ENCODE results near the gene GCC2. TPM values are rescaled to one million over a fixed set of nuclear protein-coding genes. Genes with fewer than 3 reads are reported as not detected.
"Not testable (repeated sequence)": the region's sequence is repeated elsewhere in the genome, so short reads cannot be mapped to it uniquely, and the experiment has no call there.

The GCC2 gene
- total RNA-seq, 1 experiment from 2014 or later = 12.9 TPM

DNA sequence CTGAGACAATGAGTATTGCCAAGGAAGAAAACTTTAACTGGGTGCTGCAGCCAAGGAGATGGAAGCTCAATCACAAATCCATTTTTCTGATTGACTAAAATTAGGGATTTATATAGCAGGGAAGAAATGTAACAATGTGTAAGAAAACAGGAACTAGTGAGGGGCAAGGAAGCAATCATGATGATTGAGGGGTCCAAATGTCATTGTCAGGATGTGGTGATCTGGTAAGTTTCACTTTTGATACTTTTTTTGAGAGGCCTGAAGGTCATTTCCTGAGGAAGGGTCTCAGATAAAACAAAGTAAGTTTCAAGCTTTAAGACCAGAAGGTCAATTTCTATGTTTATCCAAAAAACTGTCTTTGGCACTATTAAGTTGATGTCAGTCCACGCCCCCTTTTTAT, 12.0 kb upstream of the GCC2 start:
- no peak for DNase-seq (ENCODE audit: low read depth)

DNA sequence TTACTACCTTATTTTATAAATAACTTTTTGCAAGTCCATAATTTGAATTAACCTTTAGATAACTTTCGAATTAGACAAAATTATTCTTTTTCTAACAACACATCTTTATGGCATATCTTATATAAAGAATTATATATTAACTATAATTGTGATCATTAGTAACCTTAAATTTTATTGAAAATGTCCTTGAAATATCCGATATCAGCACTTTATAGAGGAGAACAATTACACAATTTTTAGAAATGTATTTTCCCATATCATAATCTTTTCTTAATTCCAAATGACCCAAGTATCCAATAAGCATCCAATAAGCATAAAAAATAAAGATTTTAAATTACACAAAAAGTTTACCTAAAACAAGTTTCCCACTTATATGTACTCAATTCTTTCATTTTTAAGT, 7.3 kb upstream of the GCC2 start:
- no peak for DNase-seq (ENCODE audit: low read depth)

DNA sequence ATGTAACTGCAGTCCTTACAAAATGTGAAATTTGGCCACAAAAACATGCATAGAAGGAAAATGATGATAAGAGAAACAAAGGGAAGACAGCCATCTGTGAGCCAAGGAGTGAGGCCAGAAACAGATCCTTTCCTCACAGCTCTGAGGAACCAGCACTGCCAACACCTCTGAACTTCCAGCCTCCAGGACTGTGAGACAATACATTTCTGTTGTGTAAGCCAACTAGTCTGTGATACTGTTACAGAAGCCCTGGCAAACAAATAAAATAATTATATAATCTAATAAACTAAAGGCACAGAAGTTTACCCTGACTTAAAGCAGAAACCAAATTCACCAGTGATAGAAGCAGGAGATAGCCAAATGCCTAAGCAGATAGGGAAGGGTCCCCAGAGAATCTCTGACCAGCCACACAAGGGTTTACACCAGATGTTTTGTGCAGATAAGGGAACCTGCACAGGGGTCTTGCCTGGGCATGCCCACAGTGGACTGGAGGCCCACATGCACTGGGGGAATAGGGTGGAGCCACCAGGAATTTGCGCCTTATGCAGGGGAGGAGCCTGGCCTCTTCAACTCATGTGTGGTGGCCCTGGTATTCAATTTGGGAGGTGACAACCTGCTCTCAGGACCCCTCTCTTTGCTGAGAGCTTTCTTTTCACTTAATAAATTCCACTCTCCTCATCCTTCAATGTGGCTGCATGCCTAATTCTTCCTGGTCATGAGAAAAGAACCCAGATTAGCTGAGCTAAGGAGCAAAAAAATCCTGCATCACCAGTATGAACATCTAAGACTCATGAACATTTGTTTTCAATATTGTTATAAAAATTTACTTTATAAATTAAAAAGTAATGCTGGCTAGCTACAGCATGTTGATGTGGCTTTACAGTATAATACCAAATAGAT, 3.8 kb upstream of the GCC2 start:
- no peak for DNase-seq (ENCODE audit: low read depth)

DNA sequence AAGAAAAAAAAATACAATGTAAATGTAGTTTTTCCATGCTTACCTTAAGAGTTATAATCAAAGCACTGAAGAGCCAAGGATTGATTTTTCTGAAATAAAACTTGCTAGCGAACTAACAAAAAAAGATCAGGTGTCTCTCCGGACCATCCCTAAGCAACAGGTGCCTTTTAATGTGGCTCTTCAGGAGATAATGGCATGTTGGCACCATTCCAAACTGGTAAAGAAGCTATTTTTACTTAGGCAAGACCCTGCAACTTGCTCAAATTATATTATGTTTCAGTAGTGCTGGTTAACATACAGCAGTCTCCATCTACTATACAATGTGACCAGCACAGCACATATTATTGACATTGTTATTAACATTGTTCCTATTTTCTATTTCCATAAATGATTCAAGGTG, 2.3 kb upstream of the GCC2 start:
- no peak for DNase-seq (ENCODE audit: low read depth)

DNA sequence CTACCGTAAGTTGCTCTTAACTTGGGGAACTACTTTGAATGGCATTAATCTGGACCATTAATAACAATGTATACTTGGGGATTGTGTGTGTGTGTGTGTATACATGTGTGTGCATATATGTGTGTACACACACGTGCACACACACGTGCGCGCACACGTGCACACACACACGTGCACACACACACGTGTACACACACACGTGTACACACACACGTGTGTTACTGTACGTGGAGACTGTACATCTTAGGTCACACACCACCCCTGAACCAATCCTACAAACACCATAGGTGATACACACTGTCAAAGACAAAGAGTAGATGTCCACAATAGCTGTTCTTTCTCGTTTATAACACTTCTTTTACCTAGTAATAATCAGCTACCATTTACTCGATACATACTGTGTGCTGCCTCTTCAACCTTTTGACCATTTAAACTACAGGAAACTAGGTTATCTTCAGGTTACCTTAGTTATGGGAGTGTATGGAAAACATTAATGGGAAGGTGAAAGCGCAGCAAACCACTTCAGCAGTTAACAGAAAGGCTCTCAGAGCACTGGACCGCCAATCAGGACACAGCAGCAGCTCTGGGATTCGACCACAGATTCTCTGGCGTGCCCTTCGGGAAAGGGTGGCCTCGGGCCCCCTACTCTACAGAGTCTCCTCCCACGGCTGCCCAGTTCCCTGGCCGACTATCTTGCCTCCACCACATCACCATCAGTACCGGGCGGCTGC, 894 bp upstream of the GCC2 start:
- DNase-seq (ENCODE audit: low read depth) = no peak

DNA sequence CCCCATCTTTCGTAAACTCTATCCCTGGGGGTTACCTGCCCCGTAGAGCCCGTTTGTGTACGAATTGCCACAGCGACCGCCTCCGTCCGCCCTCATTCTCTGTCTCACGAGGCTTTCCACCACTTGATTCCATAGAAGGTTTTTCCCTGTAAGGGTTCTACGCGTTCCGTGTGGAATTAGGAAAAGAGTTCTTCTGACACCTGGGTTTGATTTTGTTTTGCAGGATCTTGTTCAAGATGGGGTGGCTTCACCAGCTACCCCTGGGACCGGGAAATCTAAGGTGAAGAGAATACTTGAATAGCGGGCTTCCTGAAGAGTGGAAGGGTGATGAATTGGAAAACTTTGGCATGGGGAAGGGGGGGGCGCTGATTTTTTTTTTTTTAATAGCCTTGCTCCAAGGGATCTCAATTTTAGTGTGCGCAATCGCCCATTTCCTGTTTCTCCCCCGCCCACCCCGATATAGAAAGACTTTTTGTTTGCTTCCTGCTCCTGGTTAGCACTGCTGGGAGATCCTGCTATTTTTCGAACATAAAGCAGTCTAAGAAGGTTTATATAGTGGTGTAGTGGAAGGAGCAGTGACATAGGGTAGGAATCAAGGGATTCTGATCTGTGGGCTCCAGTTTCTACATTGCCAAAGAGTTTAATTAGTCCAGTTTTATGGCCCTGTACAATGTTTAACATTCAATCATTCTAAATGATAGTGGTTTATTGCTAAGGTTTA, 564 bp downstream of the GCC2 start:
- DNase-seq (ENCODE audit: low read depth) = peak; percentile 25

DNA sequence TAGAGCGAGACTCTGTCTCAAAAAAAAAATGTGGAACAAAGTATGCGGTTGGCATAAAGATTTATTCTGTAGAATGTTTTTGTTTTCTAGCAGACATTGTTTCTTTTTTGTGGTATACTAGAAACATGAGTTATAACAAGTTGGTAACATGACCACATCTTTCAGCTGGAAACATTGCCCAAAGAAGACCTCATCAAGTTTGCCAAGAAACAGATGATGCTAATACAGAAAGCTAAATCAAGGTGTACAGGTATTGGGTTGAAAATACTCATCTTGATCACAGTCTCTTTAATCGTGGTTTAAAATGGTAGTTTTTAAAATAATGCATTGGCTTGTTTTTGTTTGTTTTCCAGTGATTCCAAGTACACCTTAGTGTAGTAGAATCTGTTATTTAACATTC, 1.9 kb downstream of the GCC2 start:
- DNase-seq (ENCODE audit: low read depth) = no peak

DNA sequence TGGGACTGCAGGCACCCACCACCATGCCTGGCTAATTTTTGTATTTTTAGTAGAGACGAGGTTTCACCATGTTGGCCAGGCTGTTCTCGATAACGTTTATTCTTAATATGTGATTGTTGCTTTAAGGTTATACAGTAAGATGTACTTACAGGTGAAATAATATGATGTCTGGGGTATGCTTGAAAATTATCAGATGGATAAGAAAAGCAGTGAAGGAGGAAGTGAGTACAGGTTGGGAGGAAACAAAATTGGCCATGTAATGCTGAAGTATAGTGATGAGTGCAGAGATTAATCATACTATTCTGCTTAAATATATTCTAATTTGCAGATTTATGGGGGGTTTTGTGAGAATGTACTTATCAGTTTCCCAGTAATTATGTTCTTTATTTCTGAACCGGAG, 3.0 kb downstream of the GCC2 start:
- DNase-seq (ENCODE audit: low read depth) = no peak

DNA sequence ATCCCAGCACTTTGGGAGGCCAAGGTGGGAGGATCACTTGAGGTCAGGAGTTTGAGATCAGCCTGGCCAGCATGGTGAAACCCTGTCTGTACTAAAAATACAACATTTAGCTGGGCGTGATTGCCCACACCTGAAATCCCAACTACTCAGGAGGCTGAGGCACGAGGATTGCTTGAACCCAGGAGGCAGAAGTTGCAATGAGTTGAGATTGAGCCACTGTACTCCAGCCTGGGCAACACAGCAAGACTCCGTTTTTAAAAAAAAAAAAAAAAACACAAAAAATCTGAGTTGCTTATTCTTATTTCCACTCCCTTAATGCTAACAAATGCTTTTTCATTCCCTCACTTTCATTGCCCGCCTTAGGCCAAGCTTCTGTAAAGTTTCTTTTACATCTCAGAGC, 4.5 kb downstream of the GCC2 start:
- not testable (repeated sequence) for DNase-seq (ENCODE audit: low read depth)

DNA sequence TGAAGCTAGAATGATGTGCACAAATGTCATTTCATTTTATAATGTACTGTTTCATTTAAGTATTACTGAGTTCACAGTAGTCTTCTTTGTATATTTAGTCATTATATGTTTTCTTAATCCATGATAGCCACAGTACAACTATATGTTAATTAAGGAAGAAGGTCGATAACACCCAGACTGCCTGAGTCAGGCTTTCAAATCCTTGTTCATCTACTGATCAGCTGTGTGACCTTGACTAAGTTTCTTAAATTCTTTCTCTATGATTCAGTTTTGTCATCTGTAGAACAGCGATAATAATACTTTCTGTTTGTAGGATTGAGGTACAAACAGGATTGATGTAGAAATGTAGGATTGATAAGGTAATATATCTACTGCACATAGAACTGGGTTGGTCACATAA, 5.4 kb downstream of the GCC2 start:
- DNase-seq (ENCODE audit: low read depth) = no peak

DNA sequence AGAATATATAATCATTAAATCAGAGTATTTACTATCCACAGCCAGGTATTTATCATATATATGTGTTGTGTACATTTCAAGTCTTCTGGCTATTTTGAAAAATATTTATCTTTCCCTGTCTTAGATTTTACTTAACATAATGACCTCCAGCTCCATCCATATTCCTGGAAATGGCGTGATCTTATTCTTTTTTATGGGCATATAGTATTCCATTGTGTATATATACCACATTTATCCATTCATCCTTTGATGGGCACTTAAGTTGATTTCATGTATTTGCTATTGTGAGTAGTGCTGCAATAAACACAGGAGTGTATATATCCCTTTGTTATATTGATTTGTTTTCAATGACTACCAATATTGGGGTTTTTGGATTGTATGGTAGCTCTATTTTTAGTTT, 6.6 kb downstream of the GCC2 start:
- no peak for DNase-seq (ENCODE audit: low read depth)

DNA sequence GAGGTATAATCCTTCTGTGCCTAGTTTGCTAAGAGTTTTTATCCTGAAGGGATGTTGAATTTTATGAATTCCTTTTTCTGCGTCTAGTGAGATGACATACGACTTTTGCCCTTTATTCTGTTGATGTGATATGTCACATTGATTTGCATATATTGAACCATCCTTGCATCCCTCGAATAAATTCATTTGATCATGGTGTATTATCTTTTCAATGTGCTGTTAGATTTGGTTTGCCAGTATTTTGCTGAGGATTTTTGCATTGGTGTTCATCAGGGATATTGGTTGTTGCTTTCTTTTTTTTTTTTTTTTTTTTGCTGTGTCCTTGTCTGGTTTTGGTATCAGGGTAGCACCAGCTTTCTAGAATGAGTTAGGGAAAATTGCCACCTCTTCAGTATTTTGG, 9.1 kb downstream of the GCC2 start:
- no peak for DNase-seq (ENCODE audit: low read depth)

DNA sequence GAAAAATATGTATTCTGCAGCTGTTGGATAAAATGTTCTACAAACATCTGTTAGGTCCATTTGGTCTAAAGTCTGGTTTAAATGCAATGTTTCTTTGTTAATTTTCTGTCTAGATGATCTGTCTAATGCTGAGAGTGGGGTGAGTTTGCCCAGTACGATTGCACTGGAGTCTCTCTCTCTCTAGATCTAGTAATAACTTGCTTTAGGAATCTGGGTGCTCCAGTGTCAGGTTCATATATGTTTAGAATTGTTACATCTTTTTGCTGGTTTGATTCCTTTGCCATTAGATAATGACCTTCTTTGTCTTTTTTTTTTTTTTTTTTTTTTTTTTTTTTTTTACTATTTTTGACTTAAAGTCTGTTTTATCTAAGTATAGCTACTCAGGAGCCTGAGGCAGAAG, 10.4 kb downstream of the GCC2 start:
- DNase-seq (ENCODE audit: low read depth) = no peak

DNA sequence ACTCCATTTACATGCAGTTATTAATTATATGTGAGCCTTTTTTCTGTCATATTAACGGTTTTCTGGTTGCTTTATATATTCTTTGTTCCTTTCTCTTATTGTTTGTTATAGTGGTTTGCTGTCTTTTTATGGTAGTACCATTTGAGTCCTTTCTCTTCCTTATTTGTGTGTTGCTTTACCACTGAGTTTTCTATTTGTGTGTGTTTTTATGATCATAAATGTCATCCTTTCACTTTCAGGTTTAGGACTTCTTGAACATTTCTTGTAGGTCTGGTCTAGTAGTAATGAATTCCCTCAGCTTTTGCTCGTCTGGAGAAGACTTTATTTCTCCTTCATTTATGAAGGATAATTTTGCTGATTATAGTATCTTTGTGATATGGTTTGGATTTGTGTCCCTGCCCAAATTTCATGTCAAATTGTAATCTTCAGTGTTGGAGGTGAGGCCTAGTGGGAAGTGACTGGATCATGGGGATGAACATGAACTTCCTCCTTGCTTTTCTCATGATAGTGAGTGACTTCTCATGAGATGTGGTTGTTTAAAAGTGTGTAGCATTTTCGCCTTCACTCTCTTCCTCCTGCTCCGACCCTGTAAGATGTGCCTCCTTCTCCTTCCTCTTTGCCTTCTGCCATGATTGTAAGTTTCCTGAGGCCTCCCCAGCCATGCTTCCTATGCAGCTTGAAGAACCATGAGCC, 11.5 kb downstream of the GCC2 start:
- DNase-seq (ENCODE audit: low read depth) = no peak

DNA sequence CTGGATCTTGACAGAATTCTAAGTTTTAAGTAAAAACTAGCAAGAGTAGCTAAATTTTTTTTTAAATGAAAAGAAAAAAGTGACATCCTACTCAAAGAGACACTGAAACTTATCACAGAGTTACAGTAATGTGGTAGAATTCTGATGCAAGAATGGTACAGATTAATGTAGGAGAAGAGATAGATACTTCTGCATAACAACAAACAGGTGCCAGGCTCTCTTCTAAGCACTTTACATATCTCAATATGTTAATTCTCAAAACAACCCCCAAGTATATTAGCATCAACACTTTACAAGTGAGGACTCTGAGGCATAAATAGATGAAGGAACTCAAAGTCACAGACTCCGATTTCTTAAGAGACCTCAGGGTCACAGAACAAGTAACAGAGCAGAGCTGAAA, 28.1 kb downstream of the GCC2 start:
- no peak for DNase-seq (ENCODE audit: low read depth)

DNA sequence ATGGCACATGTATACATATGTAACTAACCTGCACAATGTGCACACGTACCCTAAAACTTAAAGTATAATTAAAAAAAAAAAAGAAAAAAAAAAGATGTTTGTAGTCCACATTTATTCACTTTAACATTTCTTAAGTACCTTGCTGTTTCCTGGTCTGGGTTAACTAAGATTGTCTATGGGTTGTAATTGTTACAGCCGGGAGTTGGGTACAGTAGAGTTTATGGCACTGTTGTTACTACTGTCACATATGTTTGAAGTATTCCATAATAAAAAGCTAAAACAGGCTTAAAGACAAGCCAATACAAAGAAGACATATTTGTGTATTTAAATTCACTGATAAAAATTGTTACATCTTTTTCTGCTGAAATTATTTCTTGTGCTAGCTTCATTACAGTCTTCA, 36.2 kb downstream of the GCC2 start:
- no peak for DNase-seq (ENCODE audit: low read depth)

DNA sequence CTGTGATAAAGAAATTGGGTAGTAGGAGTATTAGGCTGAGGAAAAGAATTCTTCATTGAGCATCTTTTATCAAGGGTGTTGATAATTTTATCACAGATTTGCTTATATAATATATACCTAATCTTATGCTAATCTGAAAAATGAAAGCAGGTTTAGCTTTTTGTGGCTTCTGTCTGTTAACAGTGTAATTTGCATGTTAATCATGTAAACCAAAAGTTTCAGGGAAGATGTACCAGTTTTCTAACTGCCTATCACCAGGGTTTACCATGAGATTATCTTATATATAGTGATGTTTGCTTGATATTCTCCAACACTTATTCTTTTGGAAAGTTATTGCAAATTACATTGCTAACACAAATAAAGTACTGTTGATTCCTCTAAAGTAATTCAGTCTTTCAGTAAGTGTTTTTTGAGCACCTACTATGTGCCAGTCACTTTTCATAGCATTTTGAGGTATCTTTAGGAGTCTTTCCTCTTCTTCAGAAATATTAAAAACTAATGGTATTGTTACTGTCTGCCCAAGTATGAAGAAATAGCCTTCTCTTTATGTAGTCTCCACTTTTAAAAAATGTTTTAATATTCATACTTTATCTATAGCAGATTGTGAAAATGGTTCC, 41.6 kb downstream of the GCC2 start:
- no peak for DNase-seq (ENCODE audit: low read depth)

DNA sequence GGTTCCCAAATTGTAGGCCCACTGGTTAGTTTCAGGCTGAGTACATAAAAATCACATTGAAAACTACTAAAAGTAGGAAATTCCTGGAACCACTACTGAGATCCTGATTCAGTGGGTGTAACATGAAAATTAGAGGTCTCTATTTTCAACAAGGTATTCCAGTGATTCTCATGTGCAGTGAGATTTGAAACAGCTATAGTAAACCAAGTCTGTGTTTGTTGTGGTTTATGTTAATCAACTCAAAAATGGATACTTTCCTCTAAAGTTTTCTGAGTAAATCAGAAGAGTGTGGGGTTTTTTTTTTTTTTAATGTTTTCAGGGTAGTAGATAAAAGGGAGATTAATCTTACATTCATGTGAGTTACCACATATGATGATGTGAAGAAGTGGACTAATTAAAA, 42.8 kb downstream of the GCC2 start:
- DNase-seq (ENCODE audit: low read depth) = no peak

DNA sequence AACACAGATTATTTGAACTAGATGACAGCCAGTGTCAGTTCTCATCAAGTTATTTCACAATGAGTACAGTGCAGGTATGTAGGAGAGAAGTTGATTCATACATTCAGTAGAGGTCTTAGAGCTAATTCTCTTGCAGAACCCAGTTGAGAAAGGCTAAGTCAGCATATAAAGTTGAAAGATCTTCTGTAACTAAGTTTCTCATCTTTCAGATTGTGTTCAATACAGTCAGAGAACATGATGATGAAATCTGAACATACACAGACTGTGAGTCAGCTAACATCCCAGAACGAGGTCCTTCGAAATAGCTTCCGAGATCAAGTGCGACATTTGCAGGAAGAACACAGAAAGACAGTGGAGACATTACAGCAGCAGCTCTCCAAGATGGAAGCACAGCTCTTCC, 43.4 kb downstream of the GCC2 start:
- peak; percentile 15 for DNase-seq (ENCODE audit: low read depth)

DNA sequence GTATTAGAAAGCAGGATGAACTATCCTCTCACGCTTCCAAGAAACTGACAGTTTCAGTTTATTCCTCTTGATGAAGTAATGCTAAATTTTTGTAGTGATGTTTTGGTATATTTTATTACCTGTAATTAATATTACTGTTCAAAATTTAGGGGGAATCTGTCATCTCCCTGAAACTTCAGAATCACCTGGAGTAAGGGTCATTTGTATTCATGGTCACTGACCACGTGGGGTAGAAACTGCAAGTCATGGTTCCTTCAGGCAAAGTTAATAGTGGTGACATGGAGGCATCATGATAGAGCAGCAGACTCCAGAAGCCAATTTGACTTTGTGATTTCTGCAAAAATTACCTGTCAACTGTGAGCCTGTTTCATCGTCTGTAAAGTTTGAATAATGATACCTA, 47.2 kb downstream of the GCC2 start:
- DNase-seq (ENCODE audit: low read depth) = not testable (repeated sequence)

DNA sequence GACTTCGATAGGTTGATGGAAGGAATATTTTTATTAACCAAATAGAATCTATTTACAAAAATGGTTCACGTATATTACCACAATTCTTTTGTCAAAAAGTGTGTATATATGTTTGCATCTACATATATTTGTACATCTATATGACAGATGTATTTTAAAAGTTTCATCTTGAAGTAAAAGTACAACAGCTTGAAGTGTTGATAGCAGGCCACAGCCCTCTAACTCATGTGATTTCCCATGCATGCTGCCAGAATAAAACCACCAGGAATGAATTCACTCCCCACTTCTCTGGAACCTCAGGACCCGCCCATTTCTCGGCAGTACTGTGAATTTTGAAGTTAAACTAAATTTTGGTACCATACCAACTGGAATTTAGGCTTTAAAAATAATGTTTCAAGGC, 58.6 kb downstream of the GCC2 start:
- DNase-seq (ENCODE audit: low read depth) = not testable (repeated sequence)

DNA sequence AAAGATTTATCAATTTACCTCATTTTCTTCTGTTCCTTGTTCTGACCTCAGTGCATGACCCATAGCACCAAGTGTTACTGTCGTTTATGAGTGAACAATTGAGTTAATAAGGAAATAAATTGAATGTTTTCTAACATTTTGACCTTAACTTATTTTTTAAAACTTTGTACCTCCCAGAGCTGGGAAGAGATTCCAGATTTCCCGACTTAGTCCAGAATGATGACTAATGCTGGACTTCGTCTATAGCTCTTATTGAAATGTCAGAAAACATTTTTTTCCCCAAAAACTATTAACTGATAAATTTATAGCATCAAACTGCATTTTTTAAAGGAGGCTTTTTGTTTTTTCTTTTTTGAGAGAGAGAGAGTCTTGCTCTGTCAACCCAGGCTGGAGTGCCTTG, 63.4 kb downstream of the GCC2 start:
- not testable (repeated sequence) for DNase-seq (ENCODE audit: low read depth)

Measured in Daoy (cell line).